SH-SY5Y (cell line): ENCODE data around the gene PODNL1.

Experiments used
- GATA2 ChIP-seq: IDR thresholded peaks from 2 replicates; pipeline ENCODE4 v1.6.1; 2011; ENCODE audit warnings: mild to moderate bottlenecking, low read depth, low read length
- GATA3 ChIP-seq: IDR thresholded peaks from 2 replicates; pipeline ENCODE4 v1.6.1; 2011; ENCODE audit warnings: low read depth, mild to moderate bottlenecking, low read length, moderate library complexity

- TF ChIP-seq GATA2 (no peak), GATA3 (no peak)
Observed at GRCh38 chr19:13959962-13960862, 22.0 kb upstream of the PODNL1 start.
